Renal cortical epithelial cell (primary cell): Measurements from ENCODE around the gene ENPP3. TPM values are rescaled to one million over a fixed set of nuclear protein-coding genes. Genes with fewer than 3 reads are reported as not detected.

Source experiments
- DNase-seq: peaks from one replicate; pipeline ENCODE4 v3.0.0-alpha.2; 2011; ENCODE audit warnings: low read depth
- total RNA-seq: library from RNA; depleted of rRNA; stranded (reverse); fragments of >200 nt; gene quantifications from 2 replicates; pipeline ENCODE4 v1.2.3, GENCODE V29; 2014

ENPP3 gene
- 0.65 TPM in 1 of 2 replicates, not detected in the other for total RNA-seq

- peak; percentile 60 for DNase-seq
Measured at GRCh38 chr6:131636880-131637792, at the start of gene ENPP3. Gene ENPP3 (plus strand): TSS chr6:131637302. CDS start chr6:131637385, 83 bp downstream.

- no peak for DNase-seq
Measured at GRCh38 chr6:131587909-131588308, 49.2 kb upstream of the ENPP3 start.

GRCh38 chr6:131588643-131589042, 48.5 kb upstream of the ENPP3 start:
- no peak for DNase-seq

GRCh38 chr6:131592935-131593334, 44.2 kb upstream of the ENPP3 start:
- DNase-seq: no peak

- no peak for DNase-seq
Measured at GRCh38 chr6:131594074-131594473, 43.0 kb upstream of the ENPP3 start.

- DNase-seq: no peak
Measured at GRCh38 chr6:131597446-131597845, 39.7 kb upstream of the ENPP3 start.

- no peak for DNase-seq
Measured at GRCh38 chr6:131600716-131601115, 36.4 kb upstream of the ENPP3 start.

GRCh38 chr6:131602781-131603312, 34.3 kb upstream of the ENPP3 start:
- peak; percentile 57 for DNase-seq

- DNase-seq: no peak
Measured at GRCh38 chr6:131613296-131613925, 23.7 kb upstream of the ENPP3 start.

GRCh38 chr6:131615275-131615674, 21.8 kb upstream of the ENPP3 start:
- DNase-seq: no peak

- DNase-seq: peak; percentile 80
Measured at GRCh38 chr6:131627724-131628682, 9.1 kb upstream of the ENPP3 start, which contains the start of gene MED23. Gene MED23 (minus strand): TSS chr6:131628242. CDS start chr6:131628049, 193 bp downstream.

- peak; percentile 25 for DNase-seq
Measured at GRCh38 chr6:131628726-131629125, 8.4 kb upstream of the ENPP3 start.

GRCh38 chr6:131629651-131630050, 7.5 kb upstream of the ENPP3 start:
- DNase-seq: no peak

GRCh38 chr6:131631625-131632289, 5.3 kb upstream of the ENPP3 start:
- DNase-seq: peak; percentile 25

GRCh38 chr6:131635384-131636340, 1.4 kb upstream of the ENPP3 start:
- DNase-seq: peak; percentile 92

GRCh38 chr6:131638013-131638412, 911 bp downstream of the ENPP3 start:
- no peak for DNase-seq

GRCh38 chr6:131640100-131640499, 3.0 kb downstream of the ENPP3 start:
- no peak for DNase-seq

- no peak for DNase-seq
Measured at GRCh38 chr6:131640576-131640975, 3.5 kb downstream of the ENPP3 start.

GRCh38 chr6:131641554-131641953, 4.5 kb downstream of the ENPP3 start:
- no peak for DNase-seq

- DNase-seq: no peak
Measured at GRCh38 chr6:131642565-131642964, 5.5 kb downstream of the ENPP3 start.
